CD4-positive, alpha-beta T cell (primary cell): Measurements from ENCODE around the gene CSRP2. TPM values are rescaled to one million over a fixed set of nuclear protein-coding genes. Genes with fewer than 3 reads are reported as not detected.

Source experiments
- ATAC-seq: fragments of 200-7000 bp; cut with Tn5 transposase; one replicate; pipeline ENCODE4 v1.10.0; 2022; ENCODE audit warnings: mild to moderate bottlenecking; ENCODE audit not compliant: poor library complexity
- CTCF ChIA-PET: fragments of 350-600 bp; sonication (Branson Sonifier 250); formaldehyde crosslinking; loops from one replicate; lab custom pipeline; 2021; ENCODE audit warnings: antibody characterized with exemption, inconsistent platforms; lab: Charles Lee
- POLR2A ChIA-PET: fragments of 350-600 bp; sonication (Branson Sonifier 250); formaldehyde crosslinking; loops from one replicate; lab custom pipeline; 2021; ENCODE audit warnings: antibody characterized with exemption, inconsistent platforms; lab: Charles Lee
- DNase-seq, 14 experiments: peaks; one replicate each; pipeline ENCODE4 v3.0.0-alpha.2; 2013 to 2020; ENCODE audit warnings: mixed read lengths in 2 of 14
- H3K27ac ChIP-seq, 2 donors: one replicate each; pipeline versions ENCODE4 v1.5.1 to v1.7.0; 2013; ENCODE audit warnings: low read length in 2 of 2, low read depth in 1 of 2, mild to moderate bottlenecking in 1 of 2
- H3K27me3 ChIP-seq, 2 experiments: 1 replicate in 1 of 2; 2 replicates in 1 of 2; pipeline versions ENCODE4 v1.6.1 to v1.7.0; 2013; ENCODE audit warnings: low read length in 2 of 2, control low read depth in 1 of 2, mild to moderate bottlenecking in 1 of 2, moderate library complexity in 1 of 2; ENCODE audit not compliant: insufficient read depth in 2 of 2, control insufficient read depth in 1 of 2
- H3K36me3 ChIP-seq: one replicate; pipeline ENCODE4 v1.6.1; 2013; ENCODE audit warnings: low read length, control low read depth; ENCODE audit not compliant: insufficient read depth
- H3K4me1 ChIP-seq: one replicate; pipeline ENCODE4 v1.6.1; 2013; ENCODE audit warnings: low read length, control low read depth; ENCODE audit not compliant: insufficient read depth
- H3K4me3 ChIP-seq: one replicate; pipeline ENCODE4 v1.5.1; 2013; ENCODE audit warnings: mild to moderate bottlenecking, low read length, moderate library complexity
- H3K9me3 ChIP-seq, 2 experiments: 1 replicate in 1 of 2; 2 replicates in 1 of 2; pipeline versions ENCODE4 v1.6.1 to v1.7.0; 2013; ENCODE audit warnings: low read length in 2 of 2, mild to moderate bottlenecking in 2 of 2, control low read depth in 1 of 2, moderate library complexity in 1 of 2; ENCODE audit not compliant: control insufficient read depth in 1 of 2, insufficient read depth in 1 of 2
- H3K27ac Mint-ChIP-seq: one replicate; pipeline ENCODE4 v1.8.0; 2020; ENCODE audit warnings: mixed read lengths
- H3K27me3 Mint-ChIP-seq: one replicate; pipeline ENCODE4 v1.8.0; 2021; ENCODE audit warnings: mixed read lengths
- H3K36me3 Mint-ChIP-seq: one replicate; pipeline ENCODE4 v1.8.0; 2021; ENCODE audit warnings: low read depth, mixed read lengths
- H3K4me1 Mint-ChIP-seq: one replicate; pipeline ENCODE4 v1.8.0; 2021; ENCODE audit warnings: low read depth, mixed read lengths
- H3K4me3 Mint-ChIP-seq: one replicate; pipeline ENCODE4 v1.8.0; 2020; ENCODE audit warnings: mild to moderate bottlenecking, mixed read lengths
- H3K9me3 Mint-ChIP-seq: one replicate; pipeline ENCODE4 v1.8.0; 2020; ENCODE audit warnings: mixed read lengths
- intact Hi-C, 2 experiments: fragments of 100-400 bp; cut with DNase I in 1 of 2; cut with micrococcal nuclease in 1 of 2; formaldehyde crosslinking; loops; one replicate each; pipeline versions ENCODE4 v1.15.1 to v1.9.0; 2023 to 2025; cut with DNase I, micrococcal nuclease
- total RNA-seq, 174 experiments: library from RNA in 2 of 174; stranded (reverse) in 2 of 174; gene quantifications; one replicate each; pipeline ENCODE4 v1.2.3 and lab custom pipeline; 2021 to 2026
- TF ChIP-seq, protein P1 (sequence below): fragments of 200-600 bp; IDR thresholded peaks from one replicate; pipeline ENCODE4 v1.8.0; 2022; ENCODE audit warnings: antibody characterized with exemption, mild to moderate bottlenecking

The CSRP2 gene
- total RNA-seq, 2 experiments from 2014 or later, result not detected

DNA sequence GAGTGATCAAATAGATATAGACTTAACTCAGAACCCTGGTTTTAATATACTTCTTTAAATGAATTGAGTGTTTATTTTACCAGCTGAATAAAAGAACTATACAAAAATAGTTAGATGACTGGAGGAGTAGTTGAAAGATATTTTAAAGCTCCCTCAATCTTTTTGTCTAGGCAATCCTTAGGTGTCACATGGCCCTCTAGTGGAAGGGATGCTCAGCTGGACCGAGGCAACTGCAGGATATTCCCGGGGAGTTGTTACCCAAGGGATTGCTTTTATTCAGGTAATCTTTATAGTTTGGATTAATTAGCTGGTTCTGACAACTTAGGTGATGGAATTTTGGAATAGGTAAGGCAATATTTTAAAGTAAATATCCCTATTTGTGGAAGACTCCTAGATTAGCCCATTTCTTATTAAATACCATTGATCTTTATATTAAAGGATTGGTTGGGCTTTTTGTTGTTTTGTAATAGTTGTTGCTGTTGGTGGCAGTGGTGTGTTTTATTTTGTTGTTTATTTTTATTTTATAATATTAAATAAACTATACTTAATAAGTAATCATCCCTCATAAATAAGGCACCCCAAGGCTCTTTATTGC, 57.8 kb downstream of the CSRP2 start:
- POLR2A ChIA-PET, result no interaction called here
- Mint-ChIP-seq H3K27ac (no peak overlapping the region), H3K4me1 (no peaks in the 10 kb centered on the region), H3K4me3 (no peak overlapping the region), H3K27me3 (no peaks in the 10 kb centered on the region), H3K9me3 (no peaks in the 10 kb centered on the region), H3K36me3 (peaks cover 58% of the 10 kb centered on the region)
- Histone ChIP-seq H3K27ac (no peak overlapping the region), H3K4me1 (no peaks in the 10 kb centered on the region), H3K4me3 (no peak overlapping the region), H3K27me3 (no peaks in the 10 kb centered on the region), H3K36me3 (peaks cover 33% of the 10 kb centered on the region), H3K9me3 (no peaks in the 10 kb centered on the region)
- DNase-seq (no peak), ATAC-seq (no peak)
- CTCF ChIA-PET, result no interaction called here
- intact Hi-C loops, result no loop called here
- TF ChIP-seq, protein P1, sequence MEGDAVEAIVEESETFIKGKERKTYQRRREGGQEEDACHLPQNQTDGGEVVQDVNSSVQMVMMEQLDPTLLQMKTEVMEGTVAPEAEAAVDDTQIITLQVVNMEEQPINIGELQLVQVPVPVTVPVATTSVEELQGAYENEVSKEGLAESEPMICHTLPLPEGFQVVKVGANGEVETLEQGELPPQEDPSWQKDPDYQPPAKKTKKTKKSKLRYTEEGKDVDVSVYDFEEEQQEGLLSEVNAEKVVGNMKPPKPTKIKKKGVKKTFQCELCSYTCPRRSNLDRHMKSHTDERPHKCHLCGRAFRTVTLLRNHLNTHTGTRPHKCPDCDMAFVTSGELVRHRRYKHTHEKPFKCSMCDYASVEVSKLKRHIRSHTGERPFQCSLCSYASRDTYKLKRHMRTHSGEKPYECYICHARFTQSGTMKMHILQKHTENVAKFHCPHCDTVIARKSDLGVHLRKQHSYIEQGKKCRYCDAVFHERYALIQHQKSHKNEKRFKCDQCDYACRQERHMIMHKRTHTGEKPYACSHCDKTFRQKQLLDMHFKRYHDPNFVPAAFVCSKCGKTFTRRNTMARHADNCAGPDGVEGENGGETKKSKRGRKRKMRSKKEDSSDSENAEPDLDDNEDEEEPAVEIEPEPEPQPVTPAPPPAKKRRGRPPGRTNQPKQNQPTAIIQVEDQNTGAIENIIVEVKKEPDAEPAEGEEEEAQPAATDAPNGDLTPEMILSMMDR, result no peak

DNA sequence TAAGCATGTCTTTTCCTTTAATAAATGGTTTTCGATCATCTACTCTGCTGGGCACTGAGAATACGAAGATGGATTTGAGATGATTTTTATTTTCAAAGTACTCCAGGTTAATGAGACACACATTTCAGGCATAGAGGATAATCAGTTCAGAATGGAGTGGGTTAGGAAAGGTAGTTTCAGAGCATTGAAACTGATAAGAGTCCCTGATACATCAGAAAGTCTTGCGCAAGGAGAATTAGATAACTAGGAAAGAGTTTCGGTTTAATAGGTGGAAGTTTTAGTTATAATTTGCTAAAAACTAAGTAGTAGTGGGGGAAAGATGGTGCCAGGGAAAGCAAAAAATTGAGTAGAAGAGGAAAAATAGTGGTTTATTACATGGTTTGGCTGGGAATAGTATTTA, 64.8 kb downstream of the CSRP2 start:
- H3K9me3 Mint-ChIP-seq, result no peaks in the 10 kb centered on the region
- intact Hi-C loops, result no loop called here
- H3K9me3 ChIP-seq, result no peaks in the 10 kb centered on the region
- no peak overlapping the region for H3K27ac Mint-ChIP-seq
- no peak overlapping the region for H3K4me3 ChIP-seq
- H3K36me3 Mint-ChIP-seq, result peaks cover 69% of the 10 kb centered on the region
- no peaks in the 10 kb centered on the region for H3K27me3 ChIP-seq
- no peak overlapping the region for H3K27ac ChIP-seq
- H3K4me1 Mint-ChIP-seq, result no peaks in the 10 kb centered on the region
- H3K27me3 Mint-ChIP-seq, result no peaks in the 10 kb centered on the region
- H3K4me3 Mint-ChIP-seq, result no peak overlapping the region
- ATAC-seq (no peak), DNase-seq (no peak)
- H3K36me3 ChIP-seq, result peaks cover 41% of the 10 kb centered on the region
- ChIA-PET CTCF (interaction anchor here (1.2 kb wide), 1 partner anchor 86 kb away, joined by 3 read pairs; no protein-coding TSS in a partner anchor), POLR2A (no interaction called here)
- TF ChIP-seq, protein P1, result no peak
- H3K4me1 ChIP-seq, result no peaks in the 10 kb centered on the region

DNA sequence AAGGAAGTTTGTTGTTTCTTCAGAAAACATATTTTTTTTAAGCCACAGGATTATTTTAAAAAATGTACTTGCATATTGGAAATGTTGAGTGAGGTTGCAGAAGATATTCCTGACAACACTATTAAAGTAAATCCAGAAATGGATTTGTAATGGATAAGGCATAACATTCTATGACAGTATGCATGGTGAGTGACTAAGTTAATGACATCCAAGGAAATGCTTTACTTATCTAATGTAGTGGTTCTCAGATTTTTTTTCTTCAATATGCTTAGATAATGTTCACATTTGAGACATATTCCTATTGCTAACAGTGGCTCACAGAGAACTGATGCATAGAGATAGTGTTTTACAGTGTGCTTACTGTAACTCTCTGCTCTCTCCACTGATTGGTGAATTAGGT, 65.6 kb downstream of the CSRP2 start:
- Mint-ChIP-seq H3K4me3 (no peak overlapping the region), H3K36me3 (peaks cover 65% of the 10 kb centered on the region), H3K27ac (no peak overlapping the region), H3K9me3 (no peaks in the 10 kb centered on the region), H3K4me1 (no peaks in the 10 kb centered on the region), H3K27me3 (no peaks in the 10 kb centered on the region)
- no peak for ATAC-seq
- ChIA-PET POLR2A (no interaction called here), CTCF (interaction anchor here (1.2 kb wide), 1 partner anchor 85 kb away, joined by 3 read pairs; no protein-coding TSS in a partner anchor)
- intact Hi-C loops, result no loop called here
- Histone ChIP-seq H3K36me3 (peaks cover 37% of the 10 kb centered on the region), H3K4me3 (no peak overlapping the region), H3K27me3 (no peaks in the 10 kb centered on the region), H3K27ac (no peak overlapping the region), H3K4me1 (no peaks in the 10 kb centered on the region), H3K9me3 (no peaks in the 10 kb centered on the region)
- no peak for DNase-seq
- TF ChIP-seq, protein P1, result no peak
